Tibial nerve (tissue), 4 donors: Measurements from ENCODE around the gene FGF18. TPM values are rescaled to one million over a fixed set of nuclear protein-coding genes. Genes with fewer than 3 reads are reported as not detected.

Source experiments
- DNase-seq, 2 donors: peaks; one replicate each; pipeline ENCODE4 v3.0.0-alpha.2; 2019; ENCODE audit warnings: low spot score in 2 of 2
- H3K27ac ChIP-seq, 4 donors: fragments of 200-600 bp; sonication (generic) in 3 of 4; one replicate each; pipeline ENCODE4 v1.5.1; 2017 to 2019; ENCODE audit warnings: mild to moderate bottlenecking in 1 of 4
- H3K27me3 ChIP-seq, 2 donors: fragments of 200-600 bp; sonication (generic) in 1 of 2; one replicate each; pipeline versions ENCODE4 v1.5.1 to v1.6.0; 2017 to 2019
- H3K36me3 ChIP-seq, 3 donors: fragments of 200-600 bp; sonication (generic); one replicate each; pipeline ENCODE4 v1.5.1; 2018 to 2019
- H3K4me1 ChIP-seq, 4 donors: fragments of 200-600 bp; sonication (generic) in 3 of 4; one replicate each; pipeline ENCODE4 v1.5.1; 2017 to 2019
- H3K4me3 ChIP-seq, 4 donors: fragments of 200-600 bp; sonication (generic) in 3 of 4; one replicate each; pipeline ENCODE4 v1.5.1; 2017 to 2019; ENCODE audit warnings: mild to moderate bottlenecking in 1 of 4, moderate library complexity in 1 of 4
- H3K9me3 ChIP-seq, 4 donors: fragments of 200-600 bp; sonication (generic) in 3 of 4; one replicate each; pipeline ENCODE4 v1.5.1; 2017 to 2019
- CTCF ChIP-seq, 5 experiments: fragments of 200-600 bp in 3 of 5; fragments of 450-650 bp in 2 of 5; sonication (generic) in 3 of 5; IDR thresholded peaks; one replicate each; pipeline ENCODE4 v1.5.1; 2016 to 2019; ENCODE audit warnings: antibody characterized with exemption in 5 of 5, mild to moderate bottlenecking in 3 of 5, moderate library complexity in 2 of 5
- EP300 ChIP-seq, 2 donors: sonication (generic); formaldehyde crosslinking; IDR thresholded peaks; one replicate each; pipeline ENCODE4 v1.6.1; 2017; ENCODE audit warnings: antibody characterized with exemption in 2 of 2, mild to moderate bottlenecking in 1 of 2
- POLR2A ChIP-seq, 2 donors: fragments of 450-650 bp; IDR thresholded peaks; one replicate each; pipeline ENCODE4 v1.6.1; 2017; ENCODE audit warnings: antibody characterized with exemption in 2 of 2, mild to moderate bottlenecking in 2 of 2, moderate library complexity in 2 of 2
- WGBS, 2 donors: methylation state at CpG; one replicate each; pipeline ENCODE4 v1.1.5; 2018; 5-methylcytosine and 5-hydroxymethylcytosine counted together
- total RNA-seq, 4 donors: library from RNA; depleted of rRNA; stranded (reverse); fragments of >200 nt; gene quantifications; one replicate each; pipeline ENCODE4 v1.1.0, GENCODE V29; 2016

The FGF18 gene
- total RNA-seq, 4 donors from 2014 or later, result 2.4 to 6.9 (median 6.4) TPM

DNA sequence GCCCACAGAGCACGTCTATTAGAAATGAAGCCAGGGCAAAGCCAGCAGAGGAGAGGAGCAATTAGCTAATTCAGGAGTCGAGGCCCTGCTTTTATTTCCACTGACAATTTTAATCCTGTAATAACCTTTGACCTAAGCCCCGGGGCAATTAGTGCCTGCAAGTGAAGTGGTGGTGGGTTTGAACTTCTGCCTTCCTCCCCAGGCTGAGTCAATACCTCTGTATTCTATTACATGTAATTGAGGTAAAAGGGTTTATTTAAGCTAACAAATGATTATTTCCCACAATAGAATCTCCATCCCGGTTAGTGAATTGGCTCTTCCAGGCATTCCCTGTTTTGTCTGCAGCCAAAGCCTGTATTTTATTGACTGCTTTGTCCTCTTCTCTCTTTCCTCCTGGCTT, 49.9 kb downstream of the FGF18 start:
- DNase-seq, result no peak
- Histone ChIP-seq H3K27me3 (no peaks in the 10 kb centered on the region), H3K4me3 (no peak overlapping the region), H3K9me3 (peaks cover 0 to 6% (median 0%) of the 10 kb centered on the region in 4 donors), H3K4me1 (no peaks in the 10 kb centered on the region), H3K36me3 (no peaks in the 10 kb centered on the region), H3K27ac (no peak overlapping the region)
- TF ChIP-seq CTCF (IDR thresholded peaks at IDR 0.05) (no peak), EP300 (IDR thresholded peaks at IDR 0.05) (no peak), POLR2A (IDR thresholded peaks at IDR 0.05) (no peak)
- 36 to 44% methylated on average over 4 of the region's 4 CpGs for WGBS, 2 donors

- no peak overlapping the region for H3K27ac ChIP-seq
- WGBS, 2 donors, result 85 to 92% methylated on average over 15 of the region's 15 CpGs
- H3K36me3 ChIP-seq, result no peaks in the 10 kb centered on the region
- no peaks in the 10 kb centered on the region for H3K27me3 ChIP-seq
- no peak for DNase-seq
- H3K4me3 ChIP-seq, result no peak overlapping the region
- no peaks in the 10 kb centered on the region for H3K4me1 ChIP-seq
- peaks cover 0 to 6% (median 0%) of the 10 kb centered on the region in 4 donors for H3K9me3 ChIP-seq
- TF ChIP-seq CTCF (IDR thresholded peaks at IDR 0.05), result no peak
- TF ChIP-seq EP300 (IDR thresholded peaks at IDR 0.05), result no peak
- TF ChIP-seq POLR2A (IDR thresholded peaks at IDR 0.05), result no peak
These were observed 51.0 kb downstream of the FGF18 start for GRCh38 chr5:171470420-171470819.

DNA sequence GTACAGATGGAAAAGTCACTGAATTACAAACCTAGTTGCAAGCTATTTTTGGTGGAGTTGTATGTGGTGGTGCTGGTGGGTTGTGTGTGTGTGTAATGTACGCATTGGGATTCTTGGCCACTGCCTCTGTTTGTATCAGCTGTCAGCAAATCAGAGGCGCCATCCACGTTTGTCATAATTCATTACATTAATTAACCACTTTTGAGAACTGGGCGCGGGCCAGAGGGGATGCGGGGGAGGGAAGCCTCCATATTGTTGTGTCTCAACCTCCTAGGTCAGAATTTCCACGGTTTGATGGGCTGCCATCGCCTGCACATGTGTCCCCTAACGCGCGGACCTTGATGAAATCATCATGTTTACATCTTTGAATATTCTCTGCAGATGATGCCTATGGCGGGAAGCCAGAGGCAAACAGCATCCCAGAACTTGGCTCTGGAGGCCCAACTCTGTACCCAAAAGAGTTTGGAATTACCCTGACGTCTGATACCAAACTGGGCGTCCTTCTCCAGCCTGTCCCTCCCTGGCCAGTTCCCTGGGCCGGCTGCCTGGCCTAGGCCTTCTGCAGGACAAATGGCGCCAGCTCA, 54.9 kb downstream of the FGF18 start:
- Histone ChIP-seq H3K4me1 (no peaks in the 10 kb centered on the region), H3K36me3 (no peaks in the 10 kb centered on the region), H3K9me3 (peaks cover 0 to 6% (median 0%) of the 10 kb centered on the region in 4 donors), H3K27me3 (no peaks in the 10 kb centered on the region), H3K4me3 (no peak overlapping the region), H3K27ac (no peak overlapping the region)
- TF ChIP-seq POLR2A (IDR thresholded peaks at IDR 0.05) (no peak), CTCF (IDR thresholded peaks at IDR 0.05) (no peak), EP300 (IDR thresholded peaks at IDR 0.05) (no peak)
- DNase-seq, result no peak
- WGBS, 2 donors, result 92 to 94% methylated on average over 16 of the region's 16 CpGs

- Histone ChIP-seq H3K9me3 (peaks cover 0 to 6% (median 0%) of the 10 kb centered on the region in 4 donors), H3K27ac (no peak overlapping the region), H3K27me3 (no peaks in the 10 kb centered on the region), H3K4me1 (no peaks in the 10 kb centered on the region), H3K4me3 (no peak overlapping the region), H3K36me3 (no peaks in the 10 kb centered on the region)
- no peak for TF ChIP-seq POLR2A (IDR thresholded peaks at IDR 0.05)
- TF ChIP-seq EP300 (IDR thresholded peaks at IDR 0.05), result no peak
- no peak for TF ChIP-seq CTCF (IDR thresholded peaks at IDR 0.05)
- DNase-seq, result no peak
These were observed 56.1 kb downstream of the FGF18 start for GRCh38 chr5:171475596-171475995.

- 100% methylated on average over 1 of the region's 1 CpG for whole genome bisulfite sequencing, 2 donors
- H3K27me3 ChIP-seq, result no peaks in the 10 kb centered on the region
- peaks cover 0 to 6% (median 0%) of the 10 kb centered on the region in 4 donors for H3K9me3 ChIP-seq
- no peak for TF ChIP-seq POLR2A (IDR thresholded peaks at IDR 0.05)
- no peak for TF ChIP-seq CTCF (IDR thresholded peaks at IDR 0.05)
- TF ChIP-seq EP300 (IDR thresholded peaks at IDR 0.05), result no peak
- H3K4me3 ChIP-seq, result no peak overlapping the region
- H3K4me1 ChIP-seq, result peaks cover 0 to 3% (median 0%) of the 10 kb centered on the region in 4 donors
- H3K27ac ChIP-seq, result no peak overlapping the region
- DNase-seq, result no peak
- H3K36me3 ChIP-seq, result no peaks in the 10 kb centered on the region
These were observed 57.3 kb downstream of the FGF18 start for GRCh38 chr5:171476701-171477100.
